HG03558 (cell line): ENCODE measurements around the gene CLTCL1.

ENCODE experiments used
- ATAC-seq: cut with Tn5 transposase; IDR thresholded peaks from one replicate; pipeline ENCODE4 v1.9.1; 2021; ENCODE audit warnings: moderate number of reproducible peaks; ENCODE audit not compliant: unreplicated experiment; ENCODE audit errors: extremely low read depth

The CLTCL1 gene

GRCh38 chr22:19201130-19201868 lies 90.2 kb downstream of the CLTCL1 start:
- ATAC-seq: no peak

GRCh38 chr22:19199479-19199878 lies 92.0 kb downstream of the CLTCL1 start:
- ATAC-seq: no peak

DNA sequence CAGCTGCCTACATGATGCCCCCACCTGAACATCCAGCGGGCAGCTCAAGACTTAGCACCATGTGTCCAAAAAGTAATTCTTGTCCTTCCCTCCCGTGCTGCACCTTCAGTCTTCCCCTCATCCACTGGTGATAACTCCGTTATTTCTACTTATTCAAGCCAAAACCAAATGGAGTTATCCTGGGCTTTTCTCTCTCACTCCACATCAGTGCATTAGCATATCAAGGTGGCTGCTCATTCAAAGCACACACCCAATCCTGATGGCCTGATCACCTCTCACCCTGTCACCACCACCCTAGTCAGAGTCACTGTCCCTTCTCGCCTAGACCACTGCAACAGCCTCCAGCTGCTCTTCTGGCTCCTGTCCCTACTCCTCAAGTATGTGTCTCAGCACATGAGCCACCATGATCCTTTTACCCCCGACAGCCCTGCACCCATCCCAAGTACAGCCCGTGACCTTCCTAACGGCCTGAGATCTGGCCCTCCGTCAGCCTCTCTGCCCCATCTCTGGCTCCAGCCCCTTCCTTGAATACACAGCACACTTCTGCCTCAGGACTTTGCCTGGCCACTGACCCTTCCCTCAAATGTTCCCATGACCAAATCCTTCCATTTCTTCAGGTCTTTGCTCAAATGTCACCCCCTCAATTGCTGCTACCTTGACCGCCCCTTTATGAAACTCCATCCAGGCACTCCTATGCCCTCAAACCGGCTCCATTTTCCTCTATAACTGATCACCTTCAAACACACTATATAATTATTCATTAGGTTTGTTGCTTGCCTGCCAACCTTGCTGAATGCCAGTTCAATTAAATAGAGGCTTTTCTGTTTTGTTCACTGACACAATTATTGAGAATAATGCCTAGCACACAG lies 93.3 kb downstream of the CLTCL1 start:
- no peak for ATAC-seq

DNA sequence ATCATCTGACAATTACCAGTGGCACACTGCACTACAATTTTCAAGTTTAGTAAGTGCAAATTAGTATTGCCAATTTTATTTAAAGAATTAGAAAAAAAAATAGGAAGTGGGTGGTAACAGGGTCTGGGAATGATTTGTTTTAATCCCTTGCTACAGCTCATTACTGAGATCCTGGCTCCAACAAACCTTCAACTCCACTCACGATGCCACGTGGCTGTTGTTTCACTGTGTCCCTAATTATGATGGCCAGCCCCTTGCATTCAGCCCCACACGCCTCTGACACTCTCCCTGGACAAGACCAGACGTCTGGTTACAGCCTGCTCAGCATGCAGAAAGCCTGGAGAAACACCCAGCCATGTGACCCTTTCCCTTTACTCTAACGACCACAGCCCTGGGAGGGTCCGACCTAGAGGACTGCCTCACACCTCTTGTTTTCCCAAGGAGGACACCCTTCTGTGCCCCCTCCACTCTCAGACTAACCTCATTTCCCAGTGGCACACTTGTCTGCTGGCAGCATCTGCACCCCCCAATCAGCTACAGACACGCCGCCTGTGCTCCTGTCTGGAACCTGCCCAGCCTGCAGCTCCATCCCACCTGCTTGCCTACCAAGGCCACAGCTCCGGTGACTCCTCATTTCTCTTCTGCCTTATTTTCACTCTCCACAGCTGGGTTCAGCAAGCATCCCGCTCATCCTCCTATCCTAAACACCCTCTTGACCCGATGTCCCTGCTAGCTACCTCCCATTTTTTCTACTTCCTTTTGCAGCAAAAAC lies 94.5 kb downstream of the CLTCL1 start:
- no peak for ATAC-seq

- ATAC-seq: no peak
Measured at GRCh38 chr22:19195796-19196731, 95.5 kb downstream of the CLTCL1 start.

DNA sequence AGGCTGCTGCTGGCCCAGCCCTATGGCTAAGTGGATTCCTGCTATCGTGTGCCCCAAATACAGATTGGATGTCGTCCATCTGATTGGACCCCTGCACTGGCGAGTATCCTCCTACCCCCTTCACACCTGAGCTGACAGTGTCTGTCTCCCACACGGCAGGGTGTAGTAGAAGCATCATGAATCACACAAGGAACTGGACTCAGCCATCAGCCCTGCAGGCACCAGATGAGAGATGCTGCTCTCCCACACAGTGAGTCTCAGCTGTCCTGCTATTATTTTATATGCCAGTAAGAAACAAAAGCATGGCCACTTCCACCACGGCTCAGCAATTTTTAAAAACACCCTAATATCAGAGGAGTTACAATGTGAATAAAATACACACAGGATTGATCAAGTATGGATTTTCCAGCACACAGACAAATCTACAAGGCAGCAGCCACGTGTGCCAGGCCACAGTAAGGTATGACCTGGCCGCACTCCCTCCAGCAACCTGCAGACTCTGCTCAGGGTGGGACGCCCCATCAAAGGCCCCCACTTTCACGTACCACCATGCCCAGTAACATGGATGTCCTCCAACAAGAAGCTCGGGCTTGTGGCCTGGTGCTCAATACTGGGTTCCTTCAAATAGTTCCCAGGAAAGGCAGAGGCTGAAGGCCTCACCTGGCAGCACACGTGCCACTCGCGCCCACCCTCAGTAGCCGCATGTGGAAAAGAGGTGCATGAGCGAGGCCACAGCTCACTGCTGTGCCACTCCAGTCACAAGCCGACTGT lies 96.6 kb downstream of the CLTCL1 start:
- ATAC-seq: no peak

DNA sequence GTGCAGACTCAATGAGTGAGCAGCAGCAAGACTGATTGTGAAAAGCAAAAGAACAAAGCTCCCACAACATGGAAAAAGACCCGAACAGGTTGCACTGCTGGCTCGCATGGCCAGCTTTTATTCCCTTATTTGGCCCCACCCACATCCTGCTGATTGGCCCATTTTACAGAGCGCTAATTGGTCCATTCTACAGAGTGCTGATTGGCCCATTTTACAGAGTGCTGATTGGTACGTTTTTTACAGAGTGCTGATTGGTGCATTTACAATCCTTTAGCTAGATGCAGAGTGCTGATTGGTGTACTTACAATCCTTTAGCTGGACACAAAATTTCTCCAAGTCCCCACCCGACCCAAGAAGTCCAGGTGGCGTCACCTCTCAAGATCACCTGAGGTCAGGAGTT lies 97.6 kb downstream of the CLTCL1 start:
- no peak for ATAC-seq

GRCh38 chr22:19187716-19188563 lies 103.6 kb downstream of the CLTCL1 start:
- no peak for ATAC-seq

GRCh38 chr22:19184276-19184997 lies 107.1 kb downstream of the CLTCL1 start:
- ATAC-seq: no peak

GRCh38 chr22:19183216-19183615 lies 108.3 kb downstream of the CLTCL1 start:
- no peak for ATAC-seq

DNA sequence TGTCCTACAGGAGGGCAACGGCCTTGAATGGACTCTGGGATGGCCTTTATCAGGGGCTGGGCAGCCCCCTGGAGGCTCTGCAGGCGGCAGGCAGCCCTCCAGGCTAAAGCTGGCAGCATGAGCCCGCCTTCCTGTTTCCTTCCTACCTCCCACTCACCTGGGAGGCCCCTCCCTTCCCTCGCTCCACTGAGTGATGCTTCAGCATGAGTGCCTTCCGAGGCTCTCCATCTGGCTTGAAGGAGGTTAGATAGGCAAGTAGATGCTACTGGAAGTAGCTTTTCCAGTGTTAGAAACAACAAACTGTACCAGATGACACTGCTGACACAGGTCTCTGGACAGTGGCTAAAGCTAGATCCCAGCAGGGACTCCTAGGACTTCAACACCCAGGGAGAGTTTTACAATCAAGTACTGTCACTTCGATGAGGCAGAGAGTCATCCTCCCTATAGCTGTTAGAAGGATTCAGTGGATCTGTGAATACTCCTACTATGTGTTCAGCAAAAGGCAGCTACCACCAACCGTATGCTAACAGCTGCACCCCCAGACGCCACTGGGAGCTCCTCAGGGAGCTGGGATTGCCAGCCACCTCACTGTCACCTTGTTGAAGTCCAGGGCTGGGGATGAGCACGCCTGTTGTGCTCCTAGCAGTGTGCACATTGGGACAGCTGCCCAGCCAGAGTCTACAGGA lies 108.9 kb downstream of the CLTCL1 start:
- ATAC-seq: no peak

DNA sequence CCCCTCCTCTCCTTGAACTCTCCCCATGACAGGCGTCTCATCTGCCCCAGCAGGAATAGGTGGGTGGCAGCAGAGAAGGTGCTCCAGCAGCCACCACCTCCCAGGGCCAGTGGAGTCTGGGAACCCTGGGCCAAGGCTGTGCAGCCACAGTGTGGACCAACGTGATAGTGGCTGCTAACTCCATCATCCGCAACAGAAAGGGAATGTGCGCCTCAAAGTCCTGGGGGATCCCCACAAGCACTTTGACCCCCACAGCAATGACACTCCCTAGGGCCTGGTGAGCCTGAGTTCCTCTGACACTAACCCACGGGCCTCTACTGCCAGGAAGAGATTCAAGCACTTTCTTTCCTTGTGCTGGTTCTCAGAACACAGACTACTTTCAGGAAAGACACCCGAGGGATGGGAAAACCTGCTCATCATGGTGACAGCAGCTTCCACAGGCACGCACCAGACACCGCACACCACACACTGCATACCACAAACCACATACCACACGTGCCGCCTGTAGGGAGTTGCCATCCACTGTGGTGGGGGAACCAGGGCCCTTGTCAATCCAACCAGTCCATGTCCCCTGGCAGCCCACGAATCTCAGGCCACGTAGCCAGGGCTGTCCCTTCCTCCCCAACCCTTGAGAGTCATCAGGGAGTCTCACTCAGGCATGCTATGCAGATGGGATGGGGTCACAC lies 109.6 kb downstream of the CLTCL1 start:
- ATAC-seq: no peak

DNA sequence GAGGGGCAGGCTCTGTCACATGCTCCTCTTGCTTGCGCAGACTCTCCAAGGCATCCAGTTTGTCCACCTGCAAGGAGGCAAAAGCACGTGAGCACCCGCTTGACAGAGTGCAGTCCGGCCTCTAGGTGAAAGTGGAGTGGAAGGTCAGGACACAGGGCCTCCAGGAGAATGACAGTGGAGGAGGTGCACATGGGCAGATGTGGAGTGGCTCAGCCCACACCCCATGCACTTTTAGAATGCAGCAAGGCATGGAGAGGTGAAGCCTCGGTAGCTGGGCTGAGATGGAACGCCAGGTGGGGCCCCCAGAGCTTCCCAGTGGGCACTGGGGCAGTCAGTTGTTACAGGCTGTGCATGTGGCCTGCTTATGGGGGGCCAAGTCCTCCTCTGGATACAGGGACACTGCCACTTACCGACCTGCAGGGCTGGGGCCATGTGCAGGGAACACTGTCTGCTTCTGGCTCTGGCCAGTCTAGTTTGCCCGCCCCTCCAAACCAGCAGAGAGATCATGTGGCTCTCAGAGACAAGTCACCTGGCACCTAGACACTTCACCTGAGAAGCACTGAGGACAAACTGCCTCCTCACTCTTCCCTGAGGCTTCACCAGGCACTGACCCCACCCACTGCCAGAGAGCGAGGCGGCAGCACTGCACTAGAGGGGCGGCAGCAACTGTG lies 110.6 kb downstream of the CLTCL1 start:
- no peak for ATAC-seq

- ATAC-seq: no peak
Measured at GRCh38 chr22:19180234-19180633, 111.3 kb downstream of the CLTCL1 start.

DNA sequence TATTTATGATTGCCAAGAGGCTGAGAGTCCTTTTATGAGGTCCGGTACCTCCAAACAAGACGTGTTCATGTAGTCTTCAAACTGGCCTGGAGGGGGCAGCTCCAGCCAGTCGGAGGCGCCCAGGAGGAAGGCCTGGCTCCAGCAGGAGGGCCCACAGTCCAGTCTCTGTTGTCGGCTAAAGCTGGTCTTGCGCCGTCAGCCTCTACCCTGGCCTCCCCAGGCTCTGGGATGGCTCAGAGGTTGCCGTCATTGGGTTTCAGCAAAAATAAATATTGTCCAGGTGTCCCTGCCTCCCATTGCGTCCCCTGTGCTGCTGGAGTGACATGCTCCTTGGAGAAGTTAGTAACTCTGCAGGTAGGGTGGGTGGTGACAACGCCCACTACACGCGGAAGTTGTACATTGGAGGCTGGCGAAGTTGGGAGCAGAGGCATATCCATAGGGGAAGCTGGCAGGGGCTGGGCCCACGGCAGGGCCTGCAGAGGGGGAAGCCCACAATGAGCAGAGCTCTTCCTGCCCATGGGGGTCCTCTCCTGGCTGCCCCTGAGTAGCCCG lies 111.9 kb downstream of the CLTCL1 start:
- ATAC-seq: no peak
